Cardiac muscle cell (in vitro differentiated cells and primary cell): ENCODE measurements around the gene MMP11. TPM values are rescaled to one million over a fixed set of nuclear protein-coding genes. Genes with fewer than 3 reads are reported as not detected.

Experiments used
- DNase-seq, 2 donors: peaks; one replicate each; pipeline versions ENCODE4 v3.0.0 to v3.0.0-alpha.2; 2010 to 2017; ENCODE audit warnings: low read depth in 1 of 2, low spot score in 1 of 2
- H3K27ac ChIP-seq: fragments of 200-600 bp; sonication (generic); 2 replicates; pipeline ENCODE4 v1.5.1; 2016
- H3K27me3 ChIP-seq: fragments of 200-600 bp; sonication (generic); 2 replicates; pipeline ENCODE4 v1.6.0; 2016; ENCODE audit warnings: control low read depth
- H3K36me3 ChIP-seq: fragments of 200-600 bp; sonication (generic); 2 replicates; pipeline ENCODE4 v1.5.1; 2016; ENCODE audit warnings: control low read depth
- H3K4me1 ChIP-seq: fragments of 200-600 bp; sonication (generic); 2 replicates; pipeline ENCODE4 v1.8.1; 2017; ENCODE audit warnings: low read depth, mild to moderate bottlenecking, mixed run types
- H3K4me3 ChIP-seq: fragments of 200-600 bp; sonication (generic); 2 replicates; pipeline ENCODE4 v1.5.1; 2016; ENCODE audit warnings: mild to moderate bottlenecking
- H3K9me3 ChIP-seq: fragments of 200-600 bp; sonication (generic); 2 replicates; pipeline ENCODE4 v1.5.1; 2017; ENCODE audit warnings: low read depth, mild to moderate bottlenecking, control low read depth
- polyA plus RNA-seq: library from polyadenylated mRNA; unstranded; fragments of >200 nt; fragmentation: Nextera tagmentation; extraction: Ambion mirVana; gene quantifications from 2 replicates; pipeline ENCODE4 v1.2.1, GENCODE V29; 2016
- total RNA-seq: library from RNA; depleted of rRNA; stranded (reverse); fragments of >200 nt; gene quantifications from 2 replicates; pipeline ENCODE4 v1.2.3, GENCODE V29; 2016
- TF ChIP-seq, protein P1 (sequence below): IDR thresholded peaks from 2 replicates; pipeline ENCODE4 v1.5.1; 2012; ENCODE audit warnings: low read depth, mild to moderate bottlenecking, low read length

Gene MMP11
- total and polyA plus RNA-seq, 2 experiments from 2014 or later = 39.0 to 71.2 TPM

DNA sequence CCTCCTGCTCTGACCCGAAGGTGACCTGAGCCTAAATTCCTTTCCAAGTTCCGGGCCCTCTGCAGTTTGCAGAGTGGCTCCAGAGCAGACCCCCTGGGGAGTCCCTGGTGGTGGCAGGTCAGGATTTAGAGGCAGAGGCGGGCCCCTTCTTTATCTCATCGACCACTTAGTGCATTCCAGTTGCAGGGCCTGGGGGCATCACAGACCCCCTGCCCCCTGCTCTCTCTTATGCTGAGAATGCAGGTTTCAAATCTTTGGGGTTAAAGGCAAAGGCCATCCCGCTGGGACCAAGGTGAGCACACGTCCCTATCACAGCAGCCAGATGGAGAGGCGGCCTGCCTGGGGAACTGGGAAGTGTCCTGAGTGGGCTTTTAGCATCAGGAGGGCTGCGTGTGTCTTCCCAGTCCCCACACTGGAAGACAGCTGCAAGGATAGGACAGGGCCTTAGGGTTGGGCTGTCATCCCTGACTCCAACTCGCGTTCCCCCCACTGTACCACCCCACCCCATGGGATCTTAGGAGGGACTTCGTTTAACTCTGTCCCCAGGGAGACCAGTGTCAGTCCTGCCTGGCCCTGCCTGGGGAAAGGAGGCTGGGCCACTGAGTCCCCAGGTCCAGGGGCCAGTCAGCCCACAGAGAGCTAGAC lies 54.8 kb downstream of the MMP11 start:
- Histone ChIP-seq H3K4me3 (no peak overlapping the region), H3K9me3 (no peaks in the 10 kb centered on the region), H3K27ac (peak overlapping the region; percentile 86), H3K4me1 (peaks cover 29% of the 10 kb centered on the region), H3K36me3 (peaks cover 23% of the 10 kb centered on the region), H3K27me3 (no peaks in the 10 kb centered on the region)
- TF ChIP-seq, protein P1, sequence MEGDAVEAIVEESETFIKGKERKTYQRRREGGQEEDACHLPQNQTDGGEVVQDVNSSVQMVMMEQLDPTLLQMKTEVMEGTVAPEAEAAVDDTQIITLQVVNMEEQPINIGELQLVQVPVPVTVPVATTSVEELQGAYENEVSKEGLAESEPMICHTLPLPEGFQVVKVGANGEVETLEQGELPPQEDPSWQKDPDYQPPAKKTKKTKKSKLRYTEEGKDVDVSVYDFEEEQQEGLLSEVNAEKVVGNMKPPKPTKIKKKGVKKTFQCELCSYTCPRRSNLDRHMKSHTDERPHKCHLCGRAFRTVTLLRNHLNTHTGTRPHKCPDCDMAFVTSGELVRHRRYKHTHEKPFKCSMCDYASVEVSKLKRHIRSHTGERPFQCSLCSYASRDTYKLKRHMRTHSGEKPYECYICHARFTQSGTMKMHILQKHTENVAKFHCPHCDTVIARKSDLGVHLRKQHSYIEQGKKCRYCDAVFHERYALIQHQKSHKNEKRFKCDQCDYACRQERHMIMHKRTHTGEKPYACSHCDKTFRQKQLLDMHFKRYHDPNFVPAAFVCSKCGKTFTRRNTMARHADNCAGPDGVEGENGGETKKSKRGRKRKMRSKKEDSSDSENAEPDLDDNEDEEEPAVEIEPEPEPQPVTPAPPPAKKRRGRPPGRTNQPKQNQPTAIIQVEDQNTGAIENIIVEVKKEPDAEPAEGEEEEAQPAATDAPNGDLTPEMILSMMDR = no peak
- no peak for DNase-seq

GRCh38 chr22:23828800-23829680 lies 56.4 kb downstream of the MMP11 start:
- Histone ChIP-seq H3K36me3 (peaks cover 21% of the 10 kb centered on the region), H3K9me3 (no peaks in the 10 kb centered on the region), H3K27me3 (no peaks in the 10 kb centered on the region), H3K4me3 (no peak overlapping the region), H3K27ac (peak overlapping the region; percentile 48), H3K4me1 (peaks cover 30% of the 10 kb centered on the region)
- DNase-seq = no peak
- TF ChIP-seq, protein P1 = no peak

DNA sequence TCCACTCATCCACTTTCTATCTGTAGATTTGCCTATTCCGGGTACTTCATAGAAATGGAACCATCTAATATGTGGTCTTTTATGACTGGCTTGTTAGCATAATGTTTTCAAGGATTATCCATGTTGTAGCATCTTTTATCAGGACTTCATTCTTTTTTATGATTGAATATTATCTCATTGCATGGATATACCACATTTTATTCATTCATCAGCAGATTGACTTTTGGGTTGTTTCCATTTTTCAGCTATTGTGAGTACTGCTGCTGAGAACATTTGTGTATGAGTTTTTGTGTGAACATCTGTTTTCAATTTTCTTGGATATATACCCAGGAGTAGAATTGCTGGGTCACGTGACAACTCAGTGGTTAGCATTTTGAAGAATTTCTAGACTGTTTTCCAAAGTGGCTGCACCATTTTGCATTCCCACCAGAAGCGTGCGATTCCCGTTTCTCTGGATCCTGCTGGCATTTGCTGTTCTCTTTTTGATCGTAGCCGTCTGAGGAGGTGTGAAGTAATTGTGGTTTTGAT lies 57.3 kb downstream of the MMP11 start:
- peak in 1 of 2 donors; percentile 89 for DNase-seq
- H3K27ac ChIP-seq = no peak overlapping the region
- peaks cover 30% of the 10 kb centered on the region for H3K4me1 ChIP-seq
- H3K36me3 ChIP-seq = peaks cover 26% of the 10 kb centered on the region
- H3K27me3 ChIP-seq = no peaks in the 10 kb centered on the region
- no peaks in the 10 kb centered on the region for H3K9me3 ChIP-seq
- TF ChIP-seq, protein P1 = no peak
- H3K4me3 ChIP-seq = no peak overlapping the region

DNA sequence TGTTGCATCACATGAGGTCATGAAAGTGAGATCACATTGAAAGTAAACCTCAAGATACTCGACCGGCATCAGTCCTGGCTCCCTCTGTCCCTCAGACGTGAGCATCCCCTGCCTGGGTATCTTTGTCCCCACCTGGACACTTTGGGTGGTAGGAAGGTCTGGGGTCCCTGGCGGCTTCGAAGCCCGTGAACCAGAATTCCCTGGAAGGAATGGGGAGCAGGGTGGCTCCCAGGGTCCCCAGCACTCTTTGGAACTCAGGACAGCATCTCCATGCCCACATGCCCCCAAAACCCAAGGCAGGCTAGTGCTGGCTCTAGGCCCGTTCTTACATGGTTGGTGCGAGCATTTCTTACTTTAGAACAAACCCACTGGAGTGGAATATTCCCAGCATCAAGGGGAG lies 58.6 kb downstream of the MMP11 start:
- no peak overlapping the region for H3K4me3 ChIP-seq
- peaks cover 17% of the 10 kb centered on the region for H3K36me3 ChIP-seq
- no peaks in the 10 kb centered on the region for H3K27me3 ChIP-seq
- TF ChIP-seq, protein P1 = no peak
- no peaks in the 10 kb centered on the region for H3K9me3 ChIP-seq
- no peak for DNase-seq
- peak overlapping the region; percentile 66 for H3K27ac ChIP-seq
- H3K4me1 ChIP-seq = peaks cover 33% of the 10 kb centered on the region

GRCh38 chr22:23831781-23832180 lies 59.1 kb downstream of the MMP11 start:
- H3K27me3 ChIP-seq = no peaks in the 10 kb centered on the region
- H3K36me3 ChIP-seq = peaks cover 11% of the 10 kb centered on the region
- TF ChIP-seq, protein P1 = no peak
- no peak for DNase-seq
- no peaks in the 10 kb centered on the region for H3K9me3 ChIP-seq
- peak overlapping the region; percentile 66 for H3K27ac ChIP-seq
- peaks cover 29% of the 10 kb centered on the region for H3K4me1 ChIP-seq
- no peak overlapping the region for H3K4me3 ChIP-seq
